ENCODE data around the gene C6orf52.
"Not testable (repeated sequence)": the region's sequence is repeated elsewhere in the genome, so short reads cannot be mapped to it uniquely, and the experiment has no call there.

DNA sequence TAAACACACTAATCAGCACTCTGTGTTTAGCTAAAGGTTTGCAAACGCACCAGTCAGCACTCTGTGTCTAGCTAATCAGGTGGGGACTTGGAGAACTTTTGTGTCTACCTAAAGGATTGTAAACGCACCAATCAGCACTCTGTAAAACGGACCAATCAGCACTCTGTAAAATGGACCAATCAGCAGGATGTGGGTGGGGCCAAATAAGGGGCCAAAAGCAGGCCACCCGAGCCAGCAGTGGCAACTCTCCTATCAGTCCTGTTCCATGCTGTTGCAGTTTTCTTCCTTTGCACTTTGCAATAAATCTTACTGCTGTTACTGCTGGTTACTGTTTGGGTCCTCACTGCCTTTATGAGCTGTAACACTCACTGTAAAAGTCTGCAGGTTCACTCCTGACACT lies 47.2 kb upstream of the C6orf52 start:
- TF ChIP-seq, protein P1, sequence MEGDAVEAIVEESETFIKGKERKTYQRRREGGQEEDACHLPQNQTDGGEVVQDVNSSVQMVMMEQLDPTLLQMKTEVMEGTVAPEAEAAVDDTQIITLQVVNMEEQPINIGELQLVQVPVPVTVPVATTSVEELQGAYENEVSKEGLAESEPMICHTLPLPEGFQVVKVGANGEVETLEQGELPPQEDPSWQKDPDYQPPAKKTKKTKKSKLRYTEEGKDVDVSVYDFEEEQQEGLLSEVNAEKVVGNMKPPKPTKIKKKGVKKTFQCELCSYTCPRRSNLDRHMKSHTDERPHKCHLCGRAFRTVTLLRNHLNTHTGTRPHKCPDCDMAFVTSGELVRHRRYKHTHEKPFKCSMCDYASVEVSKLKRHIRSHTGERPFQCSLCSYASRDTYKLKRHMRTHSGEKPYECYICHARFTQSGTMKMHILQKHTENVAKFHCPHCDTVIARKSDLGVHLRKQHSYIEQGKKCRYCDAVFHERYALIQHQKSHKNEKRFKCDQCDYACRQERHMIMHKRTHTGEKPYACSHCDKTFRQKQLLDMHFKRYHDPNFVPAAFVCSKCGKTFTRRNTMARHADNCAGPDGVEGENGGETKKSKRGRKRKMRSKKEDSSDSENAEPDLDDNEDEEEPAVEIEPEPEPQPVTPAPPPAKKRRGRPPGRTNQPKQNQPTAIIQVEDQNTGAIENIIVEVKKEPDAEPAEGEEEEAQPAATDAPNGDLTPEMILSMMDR (IDR thresholded peaks at IDR 0.05), result not testable (repeated sequence)
- TF ChIP-seq EZH2phosphoT487 (IDR thresholded peaks at IDR 0.05), result not testable (repeated sequence)

Measured in neural progenitor cell (in vitro differentiated cells).